HepG2 (cell line): ENCODE data around the gene EP300. TPM values are rescaled to one million over a fixed set of nuclear protein-coding genes. Genes with fewer than 3 reads are reported as not detected.

Experiments
- ADNP ChIP-seq: sonication (generic); formaldehyde crosslinking; IDR thresholded peaks from 2 replicates; pipeline ENCODE4 v1.4.0; 2020; ENCODE audit warnings: missing genetic modification reagents
- ARID2 ChIP-seq: sonication (generic); formaldehyde crosslinking; IDR thresholded peaks from 2 replicates; pipeline ENCODE4 v1.8.1; 2022; ENCODE audit warnings: mild to moderate bottlenecking, missing genetic modification reagents, borderline replicate concordance
- KAT7 ChIP-seq: IDR thresholded peaks from 2 replicates; pipeline ENCODE4 v1.6.1; 2018; ENCODE audit warnings: borderline replicate concordance, missing compliant biosample characterization
- KLF11 ChIP-seq: IDR thresholded peaks from 2 replicates; pipeline ENCODE4 v1.6.1; 2016; ENCODE audit warnings: missing compliant biosample characterization
- MBNL3 ChIP-seq: fragments of 250-450 bp; sonication (Bioruptor Pico); conservative IDR thresholded peaks from 2 replicates; pipeline ENCODE4 v1.8.0; 2022; ENCODE audit warnings: mild to moderate bottlenecking, inconsistent platforms
- NCOA1 ChIP-seq: sonication (generic); formaldehyde crosslinking; IDR thresholded peaks from 2 replicates; pipeline ENCODE4 v1.9.0; 2021; ENCODE audit warnings: missing genetic modification reagents
- NFE2L1 ChIP-seq: sonication (generic); formaldehyde crosslinking; IDR thresholded peaks from 2 replicates; pipeline ENCODE4 v1.4.0; 2020; ENCODE audit warnings: missing genetic modification reagents, mild to moderate bottlenecking, borderline replicate concordance
- NFYB ChIP-seq: sonication (generic); formaldehyde crosslinking; IDR thresholded peaks from 2 replicates; pipeline ENCODE4 v1.4.0; 2020; ENCODE audit warnings: missing genetic modification reagents
- PHF20 ChIP-seq: sonication (generic); formaldehyde crosslinking; IDR thresholded peaks from 2 replicates; pipeline ENCODE4 v1.5.0; 2020; ENCODE audit warnings: mild to moderate bottlenecking, missing genetic modification reagents
- SNAI1 ChIP-seq: sonication (generic); formaldehyde crosslinking; IDR thresholded peaks from 2 replicates; pipeline ENCODE4 v1.5.0; 2020; ENCODE audit warnings: mild to moderate bottlenecking, missing genetic modification reagents, borderline replicate concordance
- ZC3H13 ChIP-seq: sonication (generic); formaldehyde crosslinking; IDR thresholded peaks from 2 replicates; pipeline ENCODE4 v1.8.1; 2023; ENCODE audit warnings: mild to moderate bottlenecking, missing genetic modification reagents, moderate library complexity
- ZC3H4 ChIP-seq: sonication (generic); formaldehyde crosslinking; IDR thresholded peaks from 2 replicates; pipeline ENCODE4 v1.4.0; 2020; ENCODE audit warnings: missing genetic modification reagents, borderline replicate concordance
- ZFP1 ChIP-seq: IDR thresholded peaks from 2 replicates; pipeline ENCODE4 v1.6.1; 2016
- ZNF563 ChIP-seq: sonication (generic); formaldehyde crosslinking; IDR thresholded peaks from 2 replicates; pipeline ENCODE4 v1.8.0; 2022; ENCODE audit warnings: mild to moderate bottlenecking, moderate library complexity, missing genetic modification reagents
- ZNF761 ChIP-seq: sonication (generic); formaldehyde crosslinking; conservative IDR thresholded peaks from 2 replicates; pipeline ENCODE4 v1.4.0; 2020; ENCODE audit warnings: mild to moderate bottlenecking, missing genetic modification reagents
- ZSCAN9 ChIP-seq: IDR thresholded peaks from 2 replicates; pipeline ENCODE4 v1.6.1; 2016; ENCODE audit warnings: borderline replicate concordance
- polyA plus RNA-seq, 8 experiments: library from polyadenylated mRNA; depleted of rRNA in 3 of 8; stranded (reverse) in 7 of 8; unstranded in 1 of 8; fragments of >200 nt; fragmentation: Illumina TruSeq in 4 of 8; extraction: Trizol in 4 of 8; gene quantifications; 2 replicates each; pipeline versions ENCODE4 v1.2.1 to v1.2.3, GENCODE V29; 2011 to 2016; ENCODE audit warnings: low read depth in 4 of 8, missing spikeins in 1 of 8, mixed read lengths in 1 of 8; ENCODE audit not compliant: insufficient read depth in 1 of 8
- total RNA-seq, 5 experiments: library from RNA; depleted of rRNA; stranded (reverse); fragments of >200 nt; fragmentation: Illumina TruSeq; extraction: Trizol; gene quantifications; 2 replicates each; pipeline ENCODE4 v1.2.3, GENCODE V29; 2016; ENCODE audit warnings: low read depth in 1 of 5
- TF ChIP-seq, protein P1 (sequence below): sonication (generic); formaldehyde crosslinking; IDR thresholded peaks from 2 replicates; pipeline ENCODE4 v1.5.1; 2020; ENCODE audit warnings: missing genetic modification reagents, mild to moderate bottlenecking, borderline replicate concordance
- TF ChIP-seq, protein P2 (sequence below): sonication (generic); formaldehyde crosslinking; IDR thresholded peaks from 2 replicates; pipeline ENCODE4 v1.4.0; 2020; ENCODE audit warnings: missing genetic modification reagents
- TF ChIP-seq, protein P3 (sequence below): sonication (generic); formaldehyde crosslinking; conservative IDR thresholded peaks from 2 replicates; pipeline ENCODE4 v1.8.1; 2023; ENCODE audit warnings: missing genetic modification reagents
- TF ChIP-seq, protein P4 (sequence below): sonication (generic); formaldehyde crosslinking; IDR thresholded peaks from 2 replicates; pipeline ENCODE4 v1.4.0; 2020; ENCODE audit warnings: missing genetic modification reagents, mild to moderate bottlenecking, borderline replicate concordance
- TF ChIP-seq, protein P5 (sequence below): sonication (generic); formaldehyde crosslinking; IDR thresholded peaks from 2 replicates; pipeline ENCODE4 v1.8.1; 2023; ENCODE audit warnings: missing genetic modification reagents, mild to moderate bottlenecking, borderline replicate concordance

The EP300 gene
- total and polyA plus RNA-seq, 2 of the 13 experiments (the other 11 are each of a cell fraction or from before 2014, with no cell fraction given) = 13.6 to 14.9 TPM

DNA sequence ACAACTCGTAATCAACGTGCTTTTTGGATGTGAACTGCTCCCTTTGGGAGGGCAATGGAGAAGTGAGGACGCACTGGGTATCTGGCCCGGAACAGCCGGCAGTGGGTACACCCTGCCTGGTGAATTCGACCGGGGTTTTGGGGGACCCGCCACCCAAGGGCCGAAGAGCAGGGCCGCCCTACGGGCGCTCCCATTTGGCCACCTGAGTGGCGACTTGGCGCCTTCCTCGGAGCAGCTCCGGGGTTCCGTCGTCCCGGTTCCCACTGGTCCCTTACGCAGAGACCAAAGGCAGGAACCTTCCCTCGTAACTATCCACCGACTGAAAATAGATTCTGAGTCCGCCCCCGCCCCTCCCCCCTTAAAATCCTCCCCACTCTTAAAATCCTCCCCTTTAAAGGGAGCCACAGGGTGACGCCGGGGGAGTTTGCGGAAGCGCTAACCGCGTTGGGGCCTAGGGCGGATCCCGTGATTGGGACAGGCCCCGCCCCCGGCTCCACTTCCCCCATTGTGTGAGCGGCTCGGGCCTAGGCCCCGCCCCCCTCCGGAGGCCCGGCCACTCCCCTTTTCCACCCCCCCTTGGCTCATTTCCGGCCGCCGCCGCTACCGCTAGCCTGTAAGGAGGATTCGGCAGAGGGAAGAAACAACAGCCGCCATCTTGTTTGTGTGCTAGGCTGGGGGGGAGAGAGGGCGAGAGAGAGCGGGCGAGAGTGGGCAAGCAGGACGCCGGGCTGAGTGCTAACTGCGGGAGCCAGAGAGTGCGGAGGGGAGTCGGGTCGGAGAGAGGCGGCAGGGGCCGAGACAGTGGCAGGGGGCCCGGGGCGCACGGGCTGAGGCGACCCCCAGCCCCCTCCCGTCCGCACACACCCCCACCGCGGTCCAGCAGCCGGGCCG, 1.0 kb upstream of the EP300 start (continued):
- TF ChIP-seq, protein P1, sequence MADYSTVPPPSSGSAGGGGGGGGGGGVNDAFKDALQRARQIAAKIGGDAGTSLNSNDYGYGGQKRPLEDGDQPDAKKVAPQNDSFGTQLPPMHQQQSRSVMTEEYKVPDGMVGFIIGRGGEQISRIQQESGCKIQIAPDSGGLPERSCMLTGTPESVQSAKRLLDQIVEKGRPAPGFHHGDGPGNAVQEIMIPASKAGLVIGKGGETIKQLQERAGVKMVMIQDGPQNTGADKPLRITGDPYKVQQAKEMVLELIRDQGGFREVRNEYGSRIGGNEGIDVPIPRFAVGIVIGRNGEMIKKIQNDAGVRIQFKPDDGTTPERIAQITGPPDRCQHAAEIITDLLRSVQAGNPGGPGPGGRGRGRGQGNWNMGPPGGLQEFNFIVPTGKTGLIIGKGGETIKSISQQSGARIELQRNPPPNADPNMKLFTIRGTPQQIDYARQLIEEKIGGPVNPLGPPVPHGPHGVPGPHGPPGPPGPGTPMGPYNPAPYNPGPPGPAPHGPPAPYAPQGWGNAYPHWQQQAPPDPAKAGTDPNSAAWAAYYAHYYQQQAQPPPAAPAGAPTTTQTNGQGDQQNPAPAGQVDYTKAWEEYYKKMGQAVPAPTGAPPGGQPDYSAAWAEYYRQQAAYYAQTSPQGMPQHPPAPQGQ (CRISPR knock-in tag) = no peak
- 0 out of 2 replicates have a peak, but pooled peaks have one; percentile 24 for TF ChIP-seq KLF11 (CRISPR knock-in tag)
- no peak; the same call in 1 of the 2 replicates for TF ChIP-seq KAT7
- no peak; the same call in 1 of the 2 replicates for TF ChIP-seq ZNF563 (CRISPR knock-in tag)
- peak; percentile 83 for TF ChIP-seq ZC3H13 (CRISPR knock-in tag)
- TF ChIP-seq PHF20 (CRISPR knock-in tag) = peak; percentile 24; the same call in 1 of the 2 replicates
- TF ChIP-seq NCOA1 (CRISPR knock-in tag) = no peak
- no peak for TF ChIP-seq ZC3H4 (CRISPR knock-in tag)
- no peak for TF ChIP-seq ADNP (CRISPR knock-in tag)
- TF ChIP-seq, protein P2, sequence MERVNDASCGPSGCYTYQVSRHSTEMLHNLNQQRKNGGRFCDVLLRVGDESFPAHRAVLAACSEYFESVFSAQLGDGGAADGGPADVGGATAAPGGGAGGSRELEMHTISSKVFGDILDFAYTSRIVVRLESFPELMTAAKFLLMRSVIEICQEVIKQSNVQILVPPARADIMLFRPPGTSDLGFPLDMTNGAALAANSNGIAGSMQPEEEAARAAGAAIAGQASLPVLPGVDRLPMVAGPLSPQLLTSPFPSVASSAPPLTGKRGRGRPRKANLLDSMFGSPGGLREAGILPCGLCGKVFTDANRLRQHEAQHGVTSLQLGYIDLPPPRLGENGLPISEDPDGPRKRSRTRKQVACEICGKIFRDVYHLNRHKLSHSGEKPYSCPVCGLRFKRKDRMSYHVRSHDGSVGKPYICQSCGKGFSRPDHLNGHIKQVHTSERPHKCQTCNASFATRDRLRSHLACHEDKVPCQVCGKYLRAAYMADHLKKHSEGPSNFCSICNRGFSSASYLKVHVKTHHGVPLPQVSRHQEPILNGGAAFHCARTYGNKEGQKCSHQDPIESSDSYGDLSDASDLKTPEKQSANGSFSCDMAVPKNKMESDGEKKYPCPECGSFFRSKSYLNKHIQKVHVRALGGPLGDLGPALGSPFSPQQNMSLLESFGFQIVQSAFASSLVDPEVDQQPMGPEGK (CRISPR knock-in tag) = peak; percentile 86
- TF ChIP-seq, protein P3, sequence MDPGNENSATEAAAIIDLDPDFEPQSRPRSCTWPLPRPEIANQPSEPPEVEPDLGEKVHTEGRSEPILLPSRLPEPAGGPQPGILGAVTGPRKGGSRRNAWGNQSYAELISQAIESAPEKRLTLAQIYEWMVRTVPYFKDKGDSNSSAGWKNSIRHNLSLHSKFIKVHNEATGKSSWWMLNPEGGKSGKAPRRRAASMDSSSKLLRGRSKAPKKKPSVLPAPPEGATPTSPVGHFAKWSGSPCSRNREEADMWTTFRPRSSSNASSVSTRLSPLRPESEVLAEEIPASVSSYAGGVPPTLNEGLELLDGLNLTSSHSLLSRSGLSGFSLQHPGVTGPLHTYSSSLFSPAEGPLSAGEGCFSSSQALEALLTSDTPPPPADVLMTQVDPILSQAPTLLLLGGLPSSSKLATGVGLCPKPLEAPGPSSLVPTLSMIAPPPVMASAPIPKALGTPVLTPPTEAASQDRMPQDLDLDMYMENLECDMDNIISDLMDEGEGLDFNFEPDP = no peak
- TF ChIP-seq, protein P4, sequence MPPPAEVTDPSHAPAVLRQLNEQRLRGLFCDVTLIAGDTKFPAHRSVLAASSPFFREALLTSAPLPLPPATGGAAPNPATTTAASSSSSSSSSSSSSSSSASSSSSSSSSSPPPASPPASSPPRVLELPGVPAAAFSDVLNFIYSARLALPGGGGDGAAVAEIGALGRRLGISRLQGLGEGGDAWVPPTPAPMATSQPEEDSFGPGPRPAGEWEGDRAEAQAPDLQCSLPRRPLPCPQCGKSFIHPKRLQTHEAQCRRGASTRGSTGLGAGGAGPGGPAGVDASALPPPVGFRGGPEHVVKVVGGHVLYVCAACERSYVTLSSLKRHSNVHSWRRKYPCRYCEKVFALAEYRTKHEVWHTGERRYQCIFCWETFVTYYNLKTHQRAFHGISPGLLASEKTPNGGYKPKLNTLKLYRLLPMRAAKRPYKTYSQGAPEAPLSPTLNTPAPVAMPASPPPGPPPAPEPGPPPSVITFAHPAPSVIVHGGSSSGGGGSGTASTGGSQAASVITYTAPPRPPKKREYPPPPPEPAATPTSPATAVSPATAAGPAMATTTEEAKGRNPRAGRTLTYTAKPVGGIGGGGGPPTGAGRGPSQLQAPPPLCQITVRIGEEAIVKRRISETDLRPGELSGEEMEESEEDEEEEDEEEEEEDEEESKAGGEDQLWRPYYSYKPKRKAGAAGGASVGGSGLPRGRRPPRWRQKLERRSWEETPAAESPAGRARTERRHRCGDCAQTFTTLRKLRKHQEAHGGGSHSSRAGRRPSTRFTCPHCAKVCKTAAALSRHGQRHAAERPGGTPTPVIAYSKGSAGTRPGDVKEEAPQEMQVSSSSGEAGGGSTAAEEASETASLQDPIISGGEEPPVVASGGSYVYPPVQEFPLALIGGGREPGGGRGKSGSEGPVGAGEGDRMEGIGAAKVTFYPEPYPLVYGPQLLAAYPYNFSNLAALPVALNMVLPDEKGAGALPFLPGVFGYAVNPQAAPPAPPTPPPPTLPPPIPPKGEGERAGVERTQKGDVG = no peak
- TF ChIP-seq, protein P5, sequence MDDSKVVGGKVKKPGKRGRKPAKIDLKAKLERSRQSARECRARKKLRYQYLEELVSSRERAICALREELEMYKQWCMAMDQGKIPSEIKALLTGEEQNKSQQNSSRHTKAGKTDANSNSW (CRISPR knock-in tag) = no peak; the same call in 1 of the 2 replicates
- no peak for TF ChIP-seq ARID2 (CRISPR knock-in tag)
- TF ChIP-seq NFYB (CRISPR knock-in tag) = peak; percentile 61
- no peak for TF ChIP-seq ZFP1 (CRISPR knock-in tag)
- TF ChIP-seq ZSCAN9 (CRISPR knock-in tag) = no peak; the same call in 1 of the 2 replicates
- TF ChIP-seq SNAI1 (CRISPR knock-in tag) = no peak
- TF ChIP-seq NFE2L1 = no peak
- TF ChIP-seq MBNL3 = no peak
- no peak for TF ChIP-seq ZNF761 (CRISPR knock-in tag)
